Naive B cell (primary cell): Measurements from ENCODE around the gene GART. TPM values are rescaled to one million over a fixed set of nuclear protein-coding genes. Genes with fewer than 3 reads are reported as not detected.
"Not testable (repeated sequence)": the region's sequence is repeated elsewhere in the genome, so short reads cannot be mapped to it uniquely, and the experiment has no call there.

Experiments used
- ATAC-seq, 2 donors: fragments of 150-1000 bp; cut with Tn5 transposase; 2 replicates each; pipeline ENCODE4 v1.10.0; 2021; ENCODE audit warnings: low read depth in 2 of 2, mild to moderate bottlenecking in 2 of 2, moderate library complexity in 2 of 2
- DNase-seq: peaks from one replicate; pipeline ENCODE4 v3.0.0; 2022
- H3K27ac Mint-ChIP-seq, 6 donors: one replicate each; pipeline ENCODE4 v1.8.0; 2020 to 2022; ENCODE audit warnings: mild to moderate bottlenecking in 6 of 6, mixed read lengths in 6 of 6, moderate library complexity in 5 of 6, inconsistent platforms in 2 of 6
- H3K27me3 Mint-ChIP-seq, 3 donors: one replicate each; pipeline ENCODE4 v1.8.0; 2021 to 2022; ENCODE audit warnings: mixed read lengths in 3 of 3, mild to moderate bottlenecking in 1 of 3
- H3K36me3 Mint-ChIP-seq, 2 donors: one replicate each; pipeline ENCODE4 v1.8.0; 2020 to 2022; ENCODE audit warnings: mixed read lengths in 2 of 2, inconsistent platforms in 1 of 2, mild to moderate bottlenecking in 1 of 2
- H3K4me1 Mint-ChIP-seq, 3 donors: one replicate each; pipeline ENCODE4 v1.8.0; 2020 to 2022; ENCODE audit warnings: mixed read lengths in 3 of 3, inconsistent platforms in 1 of 3, mild to moderate bottlenecking in 1 of 3, moderate library complexity in 1 of 3
- H3K4me3 Mint-ChIP-seq, 8 donors: one replicate each; pipeline ENCODE4 v1.8.0; 2020 to 2022; ENCODE audit warnings: mild to moderate bottlenecking in 8 of 8, mixed read lengths in 8 of 8, moderate library complexity in 8 of 8, inconsistent platforms in 2 of 8
- H3K9me3 Mint-ChIP-seq, 7 donors: one replicate each; pipeline ENCODE4 v1.8.0; 2020 to 2022; ENCODE audit warnings: mixed read lengths in 7 of 7, mild to moderate bottlenecking in 5 of 7, inconsistent platforms in 2 of 7, moderate library complexity in 1 of 7
- polyA plus RNA-seq, 6 donors: library from polyadenylated mRNA; unstranded; fragments of 300-500 nt; fragmentation: Illumina TruSeq; gene quantifications; one replicate each; pipeline ENCODE4 v1.2.3, GENCODE V29; 2021; ENCODE audit warnings: low read depth in 6 of 6

Gene GART
- polyA plus RNA-seq, 6 donors from 2014 or later: 24.8 to 38.4 (median 32.2) TPM

DNA sequence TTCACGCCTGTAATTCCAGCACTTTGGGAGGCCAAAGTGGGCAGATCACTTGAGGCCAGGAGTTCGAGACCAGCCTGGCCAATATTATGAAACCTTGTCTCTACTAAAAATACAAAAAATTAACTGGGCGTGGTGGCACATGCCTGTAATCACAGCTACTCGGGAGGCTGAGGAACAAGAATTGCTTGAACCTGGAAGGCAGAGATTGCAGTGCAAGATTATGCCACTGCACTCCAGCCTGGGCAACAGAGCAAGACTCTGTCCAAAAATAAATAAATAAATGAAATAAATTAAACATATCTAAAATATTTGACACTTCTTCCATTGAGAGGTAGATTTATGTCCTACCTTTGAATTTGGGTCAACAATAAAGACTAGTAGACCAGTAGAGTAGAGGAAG lies 72.7 kb downstream of the GART start:
- not testable (repeated sequence) for H3K27me3 Mint-ChIP-seq, H3K9me3 Mint-ChIP-seq, H3K4me3 Mint-ChIP-seq, DNase-seq, H3K36me3 Mint-ChIP-seq, H3K27ac Mint-ChIP-seq, ATAC-seq
- peaks cover 0 to 24% (median 10%) of the 10 kb centered on the region in 3 donors for H3K4me1 Mint-ChIP-seq

DNA sequence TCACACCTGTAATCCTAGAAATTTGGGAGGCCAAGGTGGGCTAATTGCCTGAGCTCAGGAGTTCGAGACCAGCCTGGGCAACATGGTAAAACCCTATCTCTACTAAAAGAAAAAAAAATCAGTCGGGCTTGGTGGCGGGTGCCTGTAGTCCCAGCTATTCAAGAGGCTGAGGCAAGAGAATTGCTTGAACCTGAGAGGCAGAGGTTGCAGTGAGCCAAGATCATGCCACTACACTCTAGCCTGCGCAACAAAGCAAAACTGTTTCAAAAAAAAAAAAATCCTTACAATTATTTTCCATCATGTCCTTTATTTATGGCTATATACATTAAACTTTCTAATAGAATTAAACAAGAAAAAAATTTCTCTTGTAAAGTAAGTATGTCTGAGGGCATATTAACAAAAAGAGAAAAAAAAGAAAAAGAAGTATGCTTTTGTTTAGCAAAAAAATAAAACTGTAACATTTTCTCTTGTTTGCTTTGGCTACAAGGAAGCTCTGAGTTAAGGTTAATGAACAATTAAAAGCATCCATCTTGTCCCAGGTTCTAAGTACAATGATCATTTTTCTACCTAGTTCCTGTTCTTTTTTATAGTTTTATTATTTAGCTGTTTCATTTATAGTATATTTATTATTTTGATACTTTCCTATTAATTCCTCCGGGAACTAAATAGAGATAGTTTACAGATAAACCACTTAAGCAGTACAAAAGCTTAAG lies 80.2 kb downstream of the GART start:
- no peaks in the 10 kb centered on the region for H3K4me1 Mint-ChIP-seq
- no peaks in the 10 kb centered on the region for H3K27me3 Mint-ChIP-seq
- peaks cover 0 to 11% of the 10 kb centered on the region in 2 donors for H3K36me3 Mint-ChIP-seq

DNA sequence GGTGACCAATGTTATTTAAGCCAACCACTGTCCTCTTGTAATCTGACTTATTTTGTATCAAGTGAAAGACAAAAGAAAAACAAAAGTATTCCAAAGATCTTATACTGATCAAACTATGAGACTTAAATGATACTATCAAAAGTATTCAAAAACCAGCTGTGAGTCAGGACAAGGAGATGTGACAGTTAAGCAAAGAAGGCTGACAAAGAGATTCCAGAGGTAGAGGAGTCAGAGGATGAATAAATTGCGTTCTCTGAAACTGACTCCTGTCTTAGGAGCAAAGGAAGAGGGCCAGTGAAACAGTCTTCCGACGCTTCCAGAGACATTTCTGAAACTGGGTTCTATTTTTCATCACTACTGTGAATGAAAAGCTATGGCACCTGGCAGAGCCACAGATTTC lies 83.1 kb downstream of the GART start:
- Mint-ChIP-seq H3K4me3 (no peak overlapping the region), H3K36me3 (peaks cover 0 to 8% of the 10 kb centered on the region in 2 donors), H3K4me1 (no peaks in the 10 kb centered on the region), H3K27ac (no peak overlapping the region), H3K27me3 (no peaks in the 10 kb centered on the region), H3K9me3 (no peaks in the 10 kb centered on the region)
- DNase-seq (no peak), ATAC-seq (no peak)

More for the DNA sequence above, 80.2 kb downstream of the GART start:
- no peak for ATAC-seq
- no peak for DNase-seq
- no peak overlapping the region for H3K27ac Mint-ChIP-seq
- no peaks in the 10 kb centered on the region for H3K9me3 Mint-ChIP-seq
- H3K4me3 Mint-ChIP-seq: no peak overlapping the region

DNA sequence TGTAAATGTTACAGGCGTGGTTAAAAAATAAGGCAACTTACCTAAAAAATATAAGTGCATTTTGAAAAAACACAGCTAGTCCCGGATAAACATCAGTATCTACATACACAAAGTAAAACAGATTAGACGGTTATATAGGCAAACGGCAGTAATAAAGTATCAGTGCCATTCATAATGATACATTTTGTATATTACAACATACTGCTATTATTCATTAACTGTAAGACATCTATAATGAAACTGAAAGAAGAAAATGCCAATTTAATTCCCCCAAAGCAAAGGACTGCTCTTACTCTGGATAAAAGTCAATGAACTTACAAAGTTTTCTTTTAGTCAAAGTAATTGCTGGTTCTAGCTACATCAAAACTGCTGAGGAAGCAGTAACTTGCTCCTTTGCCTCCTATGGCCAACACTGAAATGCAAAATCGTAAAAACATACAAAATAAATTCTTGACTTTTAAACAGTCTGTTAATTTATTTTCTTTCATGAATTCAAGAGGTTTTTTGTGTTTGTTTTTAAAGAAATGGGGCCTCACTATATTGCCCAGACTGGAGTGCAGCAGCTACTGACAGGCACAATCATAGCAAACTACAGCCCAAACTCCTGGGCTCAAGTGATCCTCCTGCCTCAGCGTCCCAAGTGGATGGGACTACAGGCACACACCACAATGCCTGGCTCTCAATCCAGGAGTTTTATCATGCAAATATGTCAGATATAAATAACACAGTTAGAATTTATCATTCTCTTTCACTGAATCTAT lies 86.1 kb downstream of the GART start:
- Mint-ChIP-seq H3K27ac (no peak overlapping the region), H3K27me3 (no peaks in the 10 kb centered on the region), H3K9me3 (peaks cover 0 to 2% (median 0%) of the 10 kb centered on the region in 7 donors), H3K4me3 (no peak overlapping the region), H3K36me3 (peaks cover 8 to 18% of the 10 kb centered on the region in 2 donors), H3K4me1 (no peaks in the 10 kb centered on the region)
- ATAC-seq: no peak
- no peak for DNase-seq

Other genes with a start within 250 kb of the GART start
- 100 to 1,000 TPM in 5 of 6 donors, 10 to 100 TPM in 1; 99.7 to 142 (median 126) TPM for gene IFNAR1, start 217.1 kb downstream of the GART start, polyA plus RNA-seq
- gene IFNGR2, start 138.7 kb downstream of the GART start, polyA plus RNA-seq: 100 to 1,000 TPM; 120 to 177 (median 144) TPM
- gene TMEM50B, start 62.1 kb downstream of the GART start, polyA plus RNA-seq: 10 to 100 TPM; 35.5 to 46.2 (median 40.6) TPM
- 1 to 10 TPM in 2 of 6 donors, under 1 TPM in 3, not detected in 1; 0.38 to 1.6 (median 0.93) TPM for gene DNAJC28, start 50.4 kb downstream of the GART start, polyA plus RNA-seq
- 100 to 1,000 TPM; 411 to 679 (median 522) TPM for gene SON, start 921 bp upstream of the GART start, polyA plus RNA-seq
- gene DONSON, start 46.6 kb upstream of the GART start, polyA plus RNA-seq: 1 to 10 TPM in 5 of 6 donors, not detected in 1; 1.2 to 2.4 (median 2.1) TPM
- 10 to 100 TPM; 28.5 to 44.4 (median 34.9) TPM for gene CRYZL1, start 99.6 kb upstream of the GART start, polyA plus RNA-seq
- 1 to 10 TPM in 2 of 6 donors, under 1 TPM in 3, not detected in 1; 0.12 to 1.4 (median 0.60) TPM for gene ITSN1, start 100.4 kb upstream of the GART start, polyA plus RNA-seq